Peyer's patch (tissue), 4 donors: Measurements from ENCODE around the gene LDLRAD3.

Source experiments
- POLR2A ChIP-seq, 2 donors: fragments of 450-650 bp; IDR thresholded peaks; one replicate each; pipeline ENCODE4 v1.5.1; 2017; ENCODE audit warnings: antibody characterized with exemption in 2 of 2, mild to moderate bottlenecking in 2 of 2, moderate library complexity in 2 of 2
- TF ChIP-seq, protein P1 (sequence below), 6 experiments: fragments of 450-650 bp in 4 of 6; fragments of 200-600 bp in 2 of 6; sonication (generic) in 1 of 6; IDR thresholded peaks; one replicate each; pipeline ENCODE4 v1.5.1; 2017 to 2019; ENCODE audit warnings: antibody characterized with exemption in 6 of 6, mild to moderate bottlenecking in 3 of 6, moderate library complexity in 1 of 6

- TF ChIP-seq, protein P1, sequence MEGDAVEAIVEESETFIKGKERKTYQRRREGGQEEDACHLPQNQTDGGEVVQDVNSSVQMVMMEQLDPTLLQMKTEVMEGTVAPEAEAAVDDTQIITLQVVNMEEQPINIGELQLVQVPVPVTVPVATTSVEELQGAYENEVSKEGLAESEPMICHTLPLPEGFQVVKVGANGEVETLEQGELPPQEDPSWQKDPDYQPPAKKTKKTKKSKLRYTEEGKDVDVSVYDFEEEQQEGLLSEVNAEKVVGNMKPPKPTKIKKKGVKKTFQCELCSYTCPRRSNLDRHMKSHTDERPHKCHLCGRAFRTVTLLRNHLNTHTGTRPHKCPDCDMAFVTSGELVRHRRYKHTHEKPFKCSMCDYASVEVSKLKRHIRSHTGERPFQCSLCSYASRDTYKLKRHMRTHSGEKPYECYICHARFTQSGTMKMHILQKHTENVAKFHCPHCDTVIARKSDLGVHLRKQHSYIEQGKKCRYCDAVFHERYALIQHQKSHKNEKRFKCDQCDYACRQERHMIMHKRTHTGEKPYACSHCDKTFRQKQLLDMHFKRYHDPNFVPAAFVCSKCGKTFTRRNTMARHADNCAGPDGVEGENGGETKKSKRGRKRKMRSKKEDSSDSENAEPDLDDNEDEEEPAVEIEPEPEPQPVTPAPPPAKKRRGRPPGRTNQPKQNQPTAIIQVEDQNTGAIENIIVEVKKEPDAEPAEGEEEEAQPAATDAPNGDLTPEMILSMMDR (IDR thresholded peaks at IDR 0.05), result no peak
- no peak for TF ChIP-seq POLR2A (IDR thresholded peaks at IDR 0.05)
These were observed 125.8 kb downstream of the LDLRAD3 start for GRCh38 chr11:36069576-36070212.
